HG02642 (cell line): Measurements from ENCODE around the gene GABARAPL1.
A peak's percentile ranks its signal among the peaks of the same experiment; 100 is the strongest.
"Not testable (repeated sequence)": the region's sequence is repeated elsewhere in the genome, so short reads cannot be mapped to it uniquely, and the experiment has no call there.

Experiments used
- ATAC-seq: cut with Tn5 transposase; IDR thresholded peaks from one replicate; pipeline ENCODE4 v1.9.1; 2021; ENCODE audit warnings: mild to moderate bottlenecking; ENCODE audit not compliant: unreplicated experiment, poor library complexity

Gene GABARAPL1

DNA sequence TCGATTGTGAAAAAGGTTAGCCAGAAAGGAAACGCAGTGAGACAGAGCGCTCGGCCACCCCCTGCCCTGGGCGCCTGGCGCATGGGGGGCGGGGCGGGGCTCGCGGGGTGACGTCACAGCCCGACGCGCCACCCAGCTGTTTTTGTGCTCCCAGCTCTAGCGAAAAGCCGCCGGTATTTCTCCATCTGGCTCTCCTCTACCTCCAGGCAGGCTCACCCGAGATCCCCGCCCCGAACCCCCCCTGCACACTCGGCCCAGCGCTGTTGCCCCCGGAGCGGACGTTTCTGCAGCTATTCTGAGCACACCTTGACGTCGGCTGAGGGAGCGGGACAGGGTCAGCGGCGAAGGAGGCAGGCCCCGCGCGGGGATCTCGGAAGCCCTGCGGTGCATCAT lies at the start of gene GABARAPL1:
TSS of gene GABARAPL1 (plus strand) at position 139 of the 393 bp plus-strand sequence. CDS start at position 392, 253 bp downstream.
- peak; percentile 72 for ATAC-seq

- ATAC-seq = no peak
These were observed 49.6 kb upstream of the GABARAPL1 start for GRCh38 chr12:10163084-10163483.

- no peak for ATAC-seq
These were observed 47.3 kb upstream of the GABARAPL1 start for GRCh38 chr12:10165421-10165820.

DNA sequence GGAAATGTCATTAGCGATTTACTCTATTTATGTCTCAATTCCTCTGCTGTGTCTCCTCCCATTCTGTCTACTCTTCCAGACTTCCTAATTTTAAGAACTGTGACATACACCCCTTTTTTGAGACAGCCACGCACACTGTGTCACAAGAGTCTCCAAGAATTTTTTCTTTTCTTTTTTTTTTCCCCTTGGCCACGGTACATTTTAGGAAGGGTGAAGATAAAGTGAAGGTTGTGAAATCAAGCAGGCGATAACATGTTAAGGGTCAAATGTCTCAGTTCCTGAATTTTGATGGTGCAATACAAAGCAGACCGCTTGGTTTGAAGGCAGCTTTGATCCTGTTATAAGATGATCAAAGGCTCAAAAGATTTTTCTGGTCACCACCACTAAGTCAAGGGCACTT lies 45.1 kb upstream of the GABARAPL1 start:
- no peak for ATAC-seq

GRCh38 chr12:10169104-10169503 lies 43.6 kb upstream of the GABARAPL1 start:
- ATAC-seq = no peak

GRCh38 chr12:10170216-10170615 lies 42.5 kb upstream of the GABARAPL1 start:
- ATAC-seq = no peak

DNA sequence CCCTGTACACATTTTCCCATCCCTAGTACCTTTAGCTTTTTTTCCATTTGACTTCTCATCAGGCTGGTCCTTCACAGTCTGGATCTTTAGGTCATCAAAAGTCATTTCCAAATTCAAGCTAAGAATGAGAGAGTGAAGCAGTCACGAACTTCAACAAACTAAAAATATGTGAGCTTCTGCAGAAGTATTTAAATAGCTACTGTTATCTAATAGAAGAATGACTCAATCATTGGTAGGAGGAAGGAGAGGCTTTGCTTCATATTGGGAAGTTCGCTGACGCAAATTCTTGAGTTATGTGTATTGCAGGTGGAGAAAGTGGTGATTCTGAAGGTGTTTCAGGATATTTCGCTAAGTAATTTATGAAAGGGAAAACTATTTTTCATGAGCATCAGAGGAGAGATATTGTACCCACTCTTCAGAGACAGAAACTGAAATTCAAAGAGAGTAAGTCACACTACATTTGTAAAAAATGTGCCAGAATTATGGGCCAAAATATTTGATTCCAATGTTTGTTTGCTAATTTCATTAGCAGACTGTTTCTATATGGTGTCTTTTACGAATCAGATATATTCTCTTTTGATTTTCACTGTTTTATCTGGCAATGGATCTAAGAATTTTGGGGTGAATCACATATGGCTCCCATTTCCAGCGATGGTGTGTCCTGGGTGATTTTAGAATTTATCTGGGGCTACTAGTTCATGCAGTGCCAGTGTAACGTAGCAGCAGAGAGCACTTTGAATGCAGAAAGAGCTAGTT lies 40.5 kb upstream of the GABARAPL1 start, which contains the start of gene OLR1:
TSS of gene OLR1 (minus strand) at position 160 of the 756 bp plus-strand sequence. CDS start at position 105, 55 bp downstream.
- ATAC-seq = no peak

DNA sequence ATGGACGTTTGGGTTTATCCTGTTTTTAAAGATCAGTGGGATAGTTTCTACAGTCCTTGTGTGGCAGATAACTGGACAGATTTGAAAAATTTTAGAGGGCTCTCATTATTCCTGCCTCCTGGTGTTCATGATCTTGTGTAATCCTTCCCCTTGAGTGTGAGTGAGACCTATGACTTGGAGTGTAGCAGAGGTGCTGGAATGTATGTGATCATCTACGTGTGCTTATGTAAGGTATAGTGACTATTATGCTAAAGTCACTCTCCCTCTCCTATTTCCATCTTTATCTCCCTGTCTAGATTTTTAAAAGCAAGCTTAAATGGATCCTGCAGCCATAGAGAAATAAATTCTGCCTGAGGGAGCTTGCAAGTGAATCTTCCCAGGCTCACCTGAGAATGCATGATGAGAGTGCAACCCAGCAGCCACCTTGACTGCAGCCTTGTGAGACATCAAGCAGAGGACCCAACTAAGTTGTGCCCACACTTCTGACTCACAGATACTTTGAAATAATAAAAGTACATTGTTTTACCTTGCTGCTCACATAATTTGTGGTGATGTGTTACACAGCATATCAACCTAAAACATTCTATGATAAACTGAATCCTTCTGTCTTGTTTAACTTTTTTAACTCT lies 37.6 kb upstream of the GABARAPL1 start:
- ATAC-seq = no peak

DNA sequence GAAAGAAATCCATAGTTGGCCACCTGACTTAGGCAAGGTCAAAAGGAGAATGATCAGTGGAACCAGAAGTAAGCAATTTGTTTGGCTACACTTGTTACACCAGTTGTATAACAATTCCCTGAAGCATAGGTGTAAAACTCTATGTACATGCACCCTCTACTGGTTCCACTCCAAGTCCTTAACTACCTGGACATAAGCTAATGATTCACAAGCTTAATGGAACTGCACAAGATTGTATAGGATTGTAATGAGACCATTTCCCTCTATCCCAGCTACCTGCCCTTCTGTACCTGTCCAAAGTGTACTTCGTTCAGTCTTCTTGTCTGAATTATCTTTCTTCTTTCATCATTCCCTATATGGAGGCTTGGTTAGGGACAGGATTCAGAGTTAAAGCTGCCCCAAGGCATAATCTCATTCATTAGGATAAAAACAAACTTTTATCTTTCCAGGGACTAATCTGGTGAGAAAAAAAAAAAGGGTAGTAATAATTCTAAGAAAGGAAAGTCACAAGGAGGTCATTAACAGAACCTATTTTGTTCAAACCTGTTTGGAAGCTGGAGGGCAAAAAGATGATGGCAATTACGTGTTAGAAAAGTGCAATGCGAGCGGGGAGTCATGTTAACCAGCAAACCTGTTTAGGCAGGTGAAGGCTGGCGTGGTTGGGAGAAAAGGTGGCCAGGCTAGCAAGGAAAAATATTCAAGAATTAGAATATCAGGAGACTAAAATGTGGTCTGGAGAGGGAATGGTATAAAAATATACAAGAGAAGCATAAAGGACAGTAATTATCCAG lies 36.6 kb upstream of the GABARAPL1 start:
- ATAC-seq = no peak

DNA sequence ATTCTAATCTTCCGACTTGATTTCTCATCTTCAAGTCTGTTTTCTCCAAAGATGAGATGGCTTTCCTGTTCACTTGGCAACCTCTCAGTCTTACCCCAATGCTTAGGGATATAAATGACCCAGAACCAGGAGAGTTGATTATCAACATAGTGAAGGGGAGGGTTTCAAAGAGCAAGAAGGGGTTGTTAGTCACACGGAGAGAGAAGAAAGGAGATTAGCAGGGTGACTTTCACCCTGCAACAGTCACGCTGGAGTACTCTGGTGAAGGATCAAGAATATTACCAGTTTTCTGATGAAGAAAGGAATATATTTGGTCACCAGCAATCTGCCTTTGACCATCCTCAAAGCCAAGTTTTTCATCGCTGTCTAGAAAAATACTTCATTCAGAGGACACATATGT lies 33.9 kb upstream of the GABARAPL1 start, which contains the start of gene TMEM52B:
TSS of gene TMEM52B (plus strand) at position 212 of the 400 bp plus-strand sequence. CDS start 543 bp downstream, outside the sequence.
- no peak for ATAC-seq

DNA sequence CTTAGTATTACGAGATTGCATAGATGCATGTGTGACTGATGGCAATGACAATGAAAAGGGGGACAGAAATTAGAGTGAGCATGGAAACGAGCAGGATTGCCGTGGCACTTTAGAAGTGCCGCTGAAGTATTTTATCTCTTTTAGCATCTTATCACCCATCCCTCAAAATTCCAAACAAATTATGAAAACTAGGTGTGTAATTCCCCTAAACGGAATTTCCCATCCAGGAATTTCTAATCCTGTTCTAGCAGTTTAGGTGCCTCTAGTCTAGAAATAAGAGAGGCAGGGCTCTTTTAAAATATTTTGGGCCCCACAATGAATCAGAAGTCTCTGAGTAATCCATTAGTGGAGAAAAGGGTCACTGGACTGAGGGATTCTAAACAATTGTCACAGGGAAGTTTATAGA lies 32.9 kb upstream of the GABARAPL1 start:
- no peak for ATAC-seq

DNA sequence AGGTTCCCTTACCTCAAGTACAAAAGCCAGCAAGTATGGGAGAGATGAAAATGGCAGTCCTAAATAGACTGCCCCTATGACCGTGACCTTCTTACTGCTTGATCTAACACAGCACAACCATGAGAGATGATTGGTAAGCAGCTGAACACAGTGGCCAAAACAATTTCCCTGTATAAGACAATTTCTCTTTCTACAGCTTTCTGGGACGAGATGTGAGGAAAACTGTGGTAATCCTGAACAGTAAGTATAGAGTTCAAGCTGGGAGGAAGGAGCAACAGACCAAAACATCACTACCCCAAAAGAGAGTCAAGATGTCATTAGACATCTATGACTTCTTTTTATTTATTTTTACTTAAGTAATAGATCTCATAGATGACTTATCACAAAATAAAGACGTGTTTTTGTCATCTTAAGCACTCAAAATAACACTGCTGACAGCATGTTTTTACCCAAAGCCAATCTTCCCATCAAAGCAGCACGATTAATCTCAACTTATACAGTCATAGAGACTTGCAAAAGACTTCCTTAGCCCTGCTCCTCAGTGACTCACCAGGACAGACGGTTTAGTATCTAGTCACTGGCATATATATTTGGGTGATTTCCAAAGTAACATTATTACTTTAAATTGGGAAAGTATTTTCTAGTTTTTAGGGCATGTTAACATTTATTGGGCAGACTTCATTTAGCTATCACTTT lies 30.2 kb upstream of the GABARAPL1 start:
- no peak for ATAC-seq

- ATAC-seq = no peak
These were observed 28.3 kb upstream of the GABARAPL1 start for GRCh38 chr12:10184261-10184843.

DNA sequence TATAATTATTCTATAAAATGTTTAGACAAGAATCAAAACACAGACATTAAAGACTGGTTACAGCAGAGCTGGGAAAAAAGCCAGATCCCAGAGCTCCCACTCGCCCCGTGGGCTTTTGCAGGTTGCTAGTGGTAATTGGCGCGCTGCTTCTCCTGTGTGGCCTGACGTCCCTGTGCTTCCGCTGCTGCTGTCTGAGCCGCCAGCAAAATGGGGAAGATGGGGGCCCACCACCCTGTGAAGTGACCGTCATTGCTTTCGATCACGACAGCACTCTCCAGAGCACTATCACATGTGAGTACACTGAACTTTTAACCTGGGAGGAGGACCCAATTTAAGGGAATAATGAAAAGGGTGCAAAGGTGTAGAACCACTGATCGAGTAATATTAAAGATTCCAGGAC lies 26.4 kb upstream of the GABARAPL1 start:
- no peak for ATAC-seq

- ATAC-seq = not testable (repeated sequence)
These were observed 25.7 kb upstream of the GABARAPL1 start for GRCh38 chr12:10186958-10187357.

DNA sequence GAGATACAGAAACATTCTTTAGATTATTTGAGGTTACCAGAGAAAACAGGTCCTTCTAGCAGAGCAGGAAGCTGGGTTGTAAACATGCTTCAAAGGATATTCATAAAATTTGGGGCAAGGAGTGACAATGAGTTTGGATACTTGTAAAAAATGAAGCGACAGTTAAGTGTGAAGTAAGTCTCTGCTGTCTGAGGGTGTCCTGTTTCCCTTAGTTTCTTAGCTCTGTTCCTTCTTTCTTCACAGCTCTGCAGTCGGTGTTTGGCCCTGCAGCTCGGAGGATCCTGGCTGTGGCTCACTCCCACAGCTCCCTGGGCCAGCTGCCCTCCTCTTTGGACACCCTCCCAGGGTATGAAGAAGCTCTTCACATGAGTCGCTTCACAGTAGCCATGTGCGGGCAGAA lies 23.0 kb upstream of the GABARAPL1 start:
- ATAC-seq = no peak

GRCh38 chr12:10190558-10191388 lies 21.9 kb upstream of the GABARAPL1 start:
- peak; percentile 94 for ATAC-seq

DNA sequence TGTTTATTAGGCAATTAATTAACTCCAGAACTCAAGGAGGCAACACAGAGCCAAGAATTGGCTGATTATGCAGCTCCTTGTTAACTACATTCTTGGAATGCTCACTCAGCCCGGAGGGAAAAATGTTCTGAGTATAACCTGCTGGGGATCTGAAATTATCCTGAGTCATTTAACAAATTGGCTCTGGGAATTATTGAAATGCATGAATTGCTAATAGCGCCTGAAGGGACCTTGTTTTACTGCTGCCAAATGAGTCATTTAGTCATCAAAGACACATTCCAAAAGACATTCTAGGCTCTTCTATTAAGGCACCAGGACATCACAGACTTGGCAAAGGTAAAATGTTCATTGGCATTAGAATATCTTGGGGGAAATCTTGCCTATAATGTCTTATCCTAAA lies 20.8 kb upstream of the GABARAPL1 start:
- ATAC-seq = no peak

- no peak for ATAC-seq
These were observed 18.5 kb upstream of the GABARAPL1 start for GRCh38 chr12:10194160-10194670.
